GM21367 (cell line): ENCODE measurements around the gene GRIK4.

Source experiments
- ATAC-seq: cut with Tn5 transposase; IDR thresholded peaks from one replicate; pipeline ENCODE4 v1.9.1; 2021; ENCODE audit not compliant: unreplicated experiment

The GRIK4 gene

GRCh38 chr11:120801801-120802689 lies 290.5 kb downstream of the GRIK4 start:
- no peak for ATAC-seq

- no peak for ATAC-seq
Measured at GRCh38 chr11:120805960-120806555, 294.5 kb downstream of the GRIK4 start.

GRCh38 chr11:120807414-120808150 lies 296.0 kb downstream of the GRIK4 start:
- ATAC-seq, result no peak

GRCh38 chr11:120808616-120809050 lies 297.1 kb downstream of the GRIK4 start:
- ATAC-seq, result no peak

GRCh38 chr11:120810251-120810650 lies 298.7 kb downstream of the GRIK4 start:
- no peak for ATAC-seq

GRCh38 chr11:120811199-120811598 lies 299.7 kb downstream of the GRIK4 start:
- no peak for ATAC-seq

- ATAC-seq, result no peak
Measured at GRCh38 chr11:120811731-120812130, 300.2 kb downstream of the GRIK4 start.

GRCh38 chr11:120814531-120815318 lies 303.2 kb downstream of the GRIK4 start:
- no peak for ATAC-seq

- ATAC-seq, result no peak
Measured at GRCh38 chr11:120815319-120816100, 304.0 kb downstream of the GRIK4 start.

- no peak for ATAC-seq
Measured at GRCh38 chr11:120816176-120816575, 304.6 kb downstream of the GRIK4 start.

GRCh38 chr11:120816711-120817110 lies 305.2 kb downstream of the GRIK4 start:
- no peak for ATAC-seq

- no peak for ATAC-seq
Measured at GRCh38 chr11:120817158-120817557, 305.6 kb downstream of the GRIK4 start.

- no peak for ATAC-seq
Measured at GRCh38 chr11:120818097-120818496, 306.5 kb downstream of the GRIK4 start.

- ATAC-seq, result no peak
Measured at GRCh38 chr11:120819003-120819402, 307.5 kb downstream of the GRIK4 start.

GRCh38 chr11:120819437-120820365 lies 308.2 kb downstream of the GRIK4 start:
- no peak for ATAC-seq

GRCh38 chr11:120823159-120823558 lies 311.6 kb downstream of the GRIK4 start:
- ATAC-seq, result no peak

GRCh38 chr11:120824242-120824641 lies 312.7 kb downstream of the GRIK4 start:
- no peak for ATAC-seq

- no peak for ATAC-seq
Measured at GRCh38 chr11:120827198-120827597, 315.6 kb downstream of the GRIK4 start.

- no peak for ATAC-seq
Measured at GRCh38 chr11:120827820-120828219, 316.3 kb downstream of the GRIK4 start.
